NCI-H2196 (cell line): Measurements from ENCODE around the gene NFIA.
A peak's percentile ranks its signal among the peaks of the same experiment; 100 is the strongest.
"Not testable (repeated sequence)": the region's sequence is repeated elsewhere in the genome, so short reads cannot be mapped to it uniquely, and the experiment has no call there.

Experiments used
- DNase-seq: peaks from one replicate; lab custom pipeline; 2025; ENCODE audit not compliant: unreplicated experiment; lab: John Stamatoyannopoulos, UW

NFIA gene

GRCh38 chr1:61447106-61447967 lies 365.0 kb downstream of the NFIA start:
- no peak for DNase-seq

GRCh38 chr1:61447968-61448430 lies 365.6 kb downstream of the NFIA start:
- no peak for DNase-seq

GRCh38 chr1:61448914-61449313 lies 366.6 kb downstream of the NFIA start:
- no peak for DNase-seq

DNA sequence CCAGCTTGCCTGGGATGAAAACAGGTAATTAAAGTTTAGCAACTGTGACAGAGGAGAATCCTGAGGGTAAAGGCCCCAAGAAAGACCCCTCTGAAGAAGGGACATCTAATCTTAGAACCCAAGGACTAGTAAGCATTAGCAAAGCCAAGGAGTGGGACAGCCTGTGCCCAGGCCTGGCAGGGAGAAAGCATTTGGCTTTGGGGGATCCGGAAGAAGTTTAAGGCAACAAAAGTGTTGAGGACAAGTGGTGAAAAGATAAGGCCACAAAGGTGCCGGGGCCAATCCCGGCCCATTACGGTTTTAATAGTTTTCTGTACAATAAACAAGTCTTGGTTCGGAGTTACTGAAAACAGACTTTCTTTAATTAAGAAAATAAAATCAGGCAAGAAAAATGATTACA lies 367.0 kb downstream of the NFIA start:
- DNase-seq, result no peak

- no peak for DNase-seq
Observed at GRCh38 chr1:61450454-61450853, 368.1 kb downstream of the NFIA start.

GRCh38 chr1:61450872-61451571 lies 368.7 kb downstream of the NFIA start:
- DNase-seq, result no peak

DNA sequence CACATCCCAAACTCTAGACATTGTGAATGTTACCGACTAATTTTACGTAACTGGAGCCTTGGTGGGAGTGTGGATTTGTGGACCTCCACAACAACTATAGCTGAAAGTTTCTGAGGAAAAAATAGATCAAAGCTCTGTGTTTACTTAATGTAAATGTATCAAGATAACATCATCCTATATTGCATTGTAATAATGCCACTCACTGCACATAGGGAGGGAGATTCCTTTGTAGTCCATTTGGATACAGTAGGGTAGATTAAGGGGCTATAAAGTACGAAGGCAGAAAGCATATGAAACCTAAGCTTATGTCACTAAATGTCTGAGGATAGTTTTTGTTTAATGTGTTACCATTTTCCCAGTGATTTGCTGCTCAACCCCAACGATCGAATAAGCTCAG lies 369.2 kb downstream of the NFIA start:
- DNase-seq, result no peak

GRCh38 chr1:61452176-61453035 lies 370.0 kb downstream of the NFIA start:
- no peak for DNase-seq

DNA sequence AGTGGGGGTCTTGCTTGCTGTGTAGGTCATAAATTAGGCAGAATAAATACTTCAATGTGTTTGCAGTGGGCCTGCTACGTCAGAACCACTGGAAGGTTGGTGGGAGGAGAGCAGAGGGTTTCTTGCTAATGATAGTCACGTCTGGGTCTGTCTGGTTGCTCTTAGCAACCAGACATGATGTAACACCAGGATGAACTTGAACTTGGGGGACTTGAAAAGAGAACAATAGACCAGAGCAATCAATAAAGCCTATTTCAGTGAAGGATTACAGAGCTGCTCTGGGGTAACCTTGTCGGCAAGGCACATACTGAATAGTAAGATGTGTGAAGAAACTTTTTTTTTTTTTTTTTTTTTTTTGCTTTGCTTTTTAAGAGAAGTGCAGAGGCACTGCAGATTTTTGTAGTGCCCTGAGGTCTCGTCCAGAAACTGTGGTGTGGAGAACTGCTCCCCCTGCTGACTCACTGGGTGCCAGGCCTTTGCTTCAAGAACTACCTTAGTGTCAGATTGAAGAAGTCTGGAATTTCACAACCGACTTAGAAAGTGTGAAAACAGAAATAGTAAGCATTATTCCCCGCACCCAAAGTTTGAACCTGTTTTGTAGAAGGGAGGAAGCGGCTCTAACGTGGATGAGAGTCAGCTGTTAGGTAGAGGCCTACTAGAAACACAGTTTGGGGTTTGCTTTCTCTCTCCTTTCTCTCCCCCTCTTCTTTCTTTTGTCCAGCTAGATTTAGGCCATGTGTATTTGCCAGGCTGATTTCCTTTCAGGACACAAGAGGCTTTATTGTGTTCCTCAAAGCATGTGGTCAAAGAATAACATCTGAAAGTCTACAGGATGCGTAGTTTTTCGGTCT lies 371.0 kb downstream of the NFIA start:
- DNase-seq, result peak; percentile 62

DNA sequence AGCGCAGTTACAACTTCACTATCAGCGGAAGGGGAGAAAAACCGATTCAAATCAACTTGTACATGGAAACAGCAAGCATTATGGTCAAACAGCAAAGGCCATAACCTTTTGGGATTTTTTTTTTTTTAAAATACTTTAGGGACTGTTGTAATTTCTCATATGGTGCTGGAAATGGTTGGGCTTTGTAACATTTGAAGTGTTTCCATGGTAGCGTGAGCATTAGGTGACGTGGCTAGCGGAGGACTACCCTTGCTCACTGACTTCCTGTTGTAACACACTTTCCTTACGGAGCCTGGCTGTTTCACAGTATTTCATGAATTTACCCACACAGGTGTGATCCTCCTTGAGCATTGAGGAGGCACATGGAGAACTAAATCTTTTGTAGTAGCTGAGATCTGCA lies 373.0 kb downstream of the NFIA start:
- DNase-seq, result no peak

- DNase-seq, result no peak
Observed at GRCh38 chr1:61457526-61458040, 375.2 kb downstream of the NFIA start.

DNA sequence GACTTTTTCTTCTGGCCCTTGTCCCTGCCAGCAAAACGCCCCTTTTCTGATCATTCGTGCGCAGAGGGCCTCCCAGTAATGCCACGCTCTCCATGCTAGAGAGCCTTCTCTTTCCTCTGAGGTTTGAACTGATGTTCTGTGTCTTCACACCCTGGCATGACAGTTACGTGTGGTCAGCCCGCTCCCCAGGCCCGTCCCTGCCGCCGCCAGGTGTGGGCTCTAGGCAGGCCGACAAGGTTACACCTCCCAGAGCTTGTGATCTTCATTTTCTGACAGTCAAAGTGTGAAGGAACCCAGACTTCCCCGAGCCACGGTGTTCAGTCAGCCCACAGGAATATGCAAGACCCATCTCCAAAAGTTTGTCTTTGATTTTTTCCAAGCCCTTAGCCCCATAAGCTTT lies 377.0 kb downstream of the NFIA start:
- DNase-seq, result no peak

- no peak for DNase-seq
Observed at GRCh38 chr1:61460191-61460590, 377.8 kb downstream of the NFIA start.

DNA sequence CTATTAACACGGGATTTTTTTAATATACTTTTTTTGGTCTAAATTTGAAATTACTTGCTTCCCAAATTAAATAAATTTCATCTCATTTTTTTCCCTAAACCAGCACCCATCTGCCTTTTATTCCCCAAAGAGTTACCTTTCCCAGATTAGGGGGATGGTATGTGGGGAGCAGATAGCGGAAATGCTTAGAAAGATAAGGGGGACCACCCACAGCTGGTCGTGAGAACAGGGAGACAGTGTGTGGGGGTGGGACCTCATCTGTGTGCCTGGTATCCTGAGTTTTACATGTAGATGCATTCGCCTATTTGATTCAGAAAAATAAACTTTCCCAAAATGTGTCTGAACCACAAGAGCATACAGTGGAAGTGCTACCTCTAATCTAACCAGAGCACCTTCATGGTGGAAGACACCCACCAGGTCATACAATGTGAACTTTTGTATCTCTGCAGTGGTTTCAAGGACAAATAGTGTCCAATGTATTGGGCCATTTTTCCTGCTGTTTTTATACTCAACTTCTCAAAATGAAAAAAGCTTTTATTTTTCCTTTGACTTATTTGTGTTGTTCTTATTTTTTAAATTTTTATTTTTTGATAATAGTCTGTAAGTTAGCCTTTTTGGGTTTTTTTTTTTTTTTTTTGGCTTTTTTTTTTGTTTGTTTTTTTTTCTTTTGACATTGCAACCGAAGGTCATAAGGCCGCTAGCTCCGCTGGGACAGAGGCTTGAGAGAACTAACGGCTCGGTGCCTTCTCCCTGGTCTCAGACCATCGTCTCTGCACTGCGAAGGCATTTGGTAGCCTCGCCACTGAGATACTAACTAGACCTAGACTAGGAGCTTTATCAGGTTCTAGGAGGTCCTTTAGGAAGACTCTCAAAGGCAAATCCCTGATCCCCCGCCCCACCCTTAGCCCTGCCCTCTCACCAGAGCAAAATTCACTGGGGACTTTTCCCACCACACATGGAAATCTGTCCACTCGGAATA lies 379.3 kb downstream of the NFIA start:
- DNase-seq, result no peak

DNA sequence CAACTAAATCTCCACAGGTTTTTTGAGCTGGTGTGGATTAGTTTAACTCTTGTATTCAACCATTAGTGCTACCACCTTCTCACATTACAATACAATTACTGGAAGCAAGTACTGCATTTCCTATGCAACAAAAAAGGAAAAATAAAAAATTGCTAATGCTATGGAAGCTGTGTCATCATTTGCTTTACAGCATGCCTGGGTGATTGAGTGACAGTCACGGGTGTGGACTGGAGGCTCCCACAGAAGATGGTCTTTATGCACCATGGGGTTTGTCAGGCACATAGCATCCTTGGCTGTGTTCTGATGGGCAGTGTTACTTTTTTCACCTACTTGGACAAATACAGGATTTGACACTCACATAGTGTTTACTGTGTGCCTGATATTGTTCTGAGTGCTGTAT lies 380.3 kb downstream of the NFIA start:
- DNase-seq, result no peak

GRCh38 chr1:61463220-61463619 lies 380.9 kb downstream of the NFIA start:
- no peak for DNase-seq

- not testable (repeated sequence) for DNase-seq
Observed at GRCh38 chr1:61467836-61468235, 385.5 kb downstream of the NFIA start.

GRCh38 chr1:61469365-61469764 lies 387.0 kb downstream of the NFIA start:
- no peak for DNase-seq

DNA sequence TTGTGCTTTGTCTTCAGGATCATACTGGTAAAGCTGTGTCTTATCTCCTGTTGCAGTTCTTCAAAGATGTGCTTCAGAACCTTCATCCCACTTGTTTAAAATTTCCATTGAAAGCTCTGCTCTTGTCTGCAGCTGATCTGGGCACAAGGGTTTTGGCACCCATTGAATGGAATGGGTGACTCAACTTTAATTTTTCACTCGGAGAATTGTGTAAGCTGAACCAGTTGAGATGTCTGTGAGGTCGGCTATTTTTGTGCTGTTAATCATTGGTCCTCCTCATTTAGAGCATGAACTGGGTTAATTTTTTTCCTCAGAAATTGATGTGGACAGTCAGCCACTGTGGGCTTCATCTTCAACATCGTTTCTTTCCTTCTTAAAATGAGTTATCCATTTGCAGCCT lies 390.5 kb downstream of the NFIA start:
- no peak for DNase-seq
